ENCODE data around the gene ETHE1. TPM values are rescaled to one million over a fixed set of nuclear protein-coding genes. Genes with fewer than 3 reads are reported as not detected.
A peak's percentile ranks its signal among the peaks of the same experiment; 100 is the strongest.

ETHE1 gene
- total RNA-seq, 4 donors from 2014 or later, result 33.7 to 54.5 (median 41.9) TPM

DNA sequence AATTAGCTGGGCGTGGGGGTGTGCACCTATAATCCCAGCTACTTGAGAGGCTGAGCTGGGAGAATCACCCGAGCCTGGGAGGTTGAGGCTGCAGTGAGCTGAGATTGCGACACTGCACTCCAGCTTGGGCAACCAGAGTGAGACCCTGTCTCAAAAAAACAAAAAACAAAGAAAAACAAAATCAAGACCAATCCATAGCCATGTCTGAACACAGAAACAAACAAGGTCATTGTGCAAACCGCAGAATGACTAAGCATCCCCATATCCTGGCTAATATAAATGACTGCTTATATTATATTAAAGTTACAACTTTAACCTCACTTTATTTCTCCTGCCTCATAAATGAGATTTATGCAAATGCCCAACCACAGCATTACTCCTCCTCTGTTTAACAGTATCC lies 59.3 kb downstream of the ETHE1 start:
- no peak for TF ChIP-seq POLR2A (IDR thresholded peaks at IDR 0.05)
- TF ChIP-seq CTCF (IDR thresholded peaks at IDR 0.05), result no peak
- TF ChIP-seq EP300 (IDR thresholded peaks at IDR 0.05), result no peak
- no peaks in the 10 kb centered on the region for H3K27me3 ChIP-seq
- no peaks in the 10 kb centered on the region for H3K36me3 ChIP-seq
- no peak for DNase-seq (ENCODE audit: low spot score in 2 of 2)
- WGBS, 2 donors, result 57 to 61% methylated on average over 4 of the region's 4 CpGs
- no peak overlapping the region for H3K4me3 ChIP-seq
- peak overlapping the region in 1 of 4 donors; percentile 15 for H3K27ac ChIP-seq
- H3K9me3 ChIP-seq, result no peaks in the 10 kb centered on the region
- H3K4me1 ChIP-seq, result peaks cover 0 to 20% (median 6%) of the 10 kb centered on the region in 4 donors

DNA sequence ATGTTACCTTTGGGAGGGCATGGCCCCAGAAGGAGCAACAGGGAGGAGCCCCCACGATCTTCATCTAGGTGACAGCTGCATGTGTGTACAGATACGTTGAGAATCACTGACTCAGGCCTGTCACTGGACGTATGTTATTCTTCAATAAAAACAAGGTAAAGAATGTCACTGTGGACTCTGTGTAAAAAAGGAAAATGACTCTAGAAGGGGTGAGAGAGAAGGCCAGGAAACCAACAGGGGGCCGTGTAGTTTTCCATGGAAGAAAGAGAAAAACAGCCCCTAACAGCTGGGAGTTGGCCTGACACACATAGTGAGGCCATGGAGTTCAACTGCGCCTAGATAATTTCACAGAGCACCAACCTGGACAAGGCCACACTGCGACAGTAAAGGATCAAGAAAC lies 59.7 kb downstream of the ETHE1 start:
- TF ChIP-seq POLR2A (IDR thresholded peaks at IDR 0.05) (no peak), CTCF (IDR thresholded peaks at IDR 0.05) (no peak), EP300 (IDR thresholded peaks at IDR 0.05) (no peak)
- DNase-seq (ENCODE audit: low spot score in 2 of 2), result no peak
- 73 to 77% methylated on average over 6 of the region's 6 CpGs for WGBS, 2 donors
- Histone ChIP-seq H3K4me3 (no peak overlapping the region), H3K27me3 (no peaks in the 10 kb centered on the region), H3K4me1 (peaks cover 0 to 22% (median 6%) of the 10 kb centered on the region in 4 donors), H3K27ac (no peak overlapping the region), H3K36me3 (no peaks in the 10 kb centered on the region), H3K9me3 (no peaks in the 10 kb centered on the region)

GRCh38 chr19:43466793-43467192 lies 60.2 kb downstream of the ETHE1 start:
- Histone ChIP-seq H3K4me1 (peaks cover 0 to 22% (median 6%) of the 10 kb centered on the region in 4 donors), H3K9me3 (no peaks in the 10 kb centered on the region), H3K27me3 (no peaks in the 10 kb centered on the region), H3K4me3 (no peak overlapping the region), H3K36me3 (no peaks in the 10 kb centered on the region), H3K27ac (no peak overlapping the region)
- 95 to 100% methylated on average over 1 of the region's 1 CpG for WGBS, 2 donors
- TF ChIP-seq CTCF (IDR thresholded peaks at IDR 0.05), result no peak
- TF ChIP-seq EP300 (IDR thresholded peaks at IDR 0.05), result no peak
- no peak for TF ChIP-seq POLR2A (IDR thresholded peaks at IDR 0.05)
- DNase-seq (ENCODE audit: low spot score in 2 of 2), result no peak

GRCh38 chr19:43465468-43466120 lies 61.4 kb downstream of the ETHE1 start, which contains the start of gene LYPD3:
Gene LYPD3, minus strand, starts transcription at chr19:43465608. Its CDS starts 37 bp downstream, at chr19:43465571.
- H3K9me3 ChIP-seq, result no peaks in the 10 kb centered on the region
- peaks cover 0 to 22% (median 6%) of the 10 kb centered on the region in 4 donors for H3K4me1 ChIP-seq
- DNase-seq (ENCODE audit: low spot score in 2 of 2), result no peak
- no peaks in the 10 kb centered on the region for H3K27me3 ChIP-seq
- TF ChIP-seq EP300 (IDR thresholded peaks at IDR 0.05), result no peak
- no peak for TF ChIP-seq POLR2A (IDR thresholded peaks at IDR 0.05)
- TF ChIP-seq CTCF (IDR thresholded peaks at IDR 0.05), result no peak
- peaks cover 0 to 8% (median 0%) of the 10 kb centered on the region in 3 donors for H3K36me3 ChIP-seq
- H3K4me3 ChIP-seq, result peak within 1 kb of the TSS; percentile 50 to 80 (median 64)
- WGBS, 2 donors, result 34 to 37% methylated on average over 23 to 24 of the region's 24 CpGs
- H3K27ac ChIP-seq, result peak within 1 kb of the TSS; percentile 84 to 98 (median 92)

GRCh38 chr19:43464134-43464775 lies 62.7 kb downstream of the ETHE1 start:
- TF ChIP-seq EP300 (IDR thresholded peaks at IDR 0.05) (peak in 1 of 2 donors; percentile 3), CTCF (IDR thresholded peaks at IDR 0.05) (no peak), POLR2A (IDR thresholded peaks at IDR 0.05) (no peak)
- Histone ChIP-seq H3K27me3 (no peaks in the 10 kb centered on the region), H3K36me3 (peaks cover 0 to 8% (median 0%) of the 10 kb centered on the region in 3 donors), H3K9me3 (no peaks in the 10 kb centered on the region), H3K4me1 (peaks cover 0 to 22% (median 6%) of the 10 kb centered on the region in 4 donors), H3K4me3 (peak overlapping the region; percentile 50 to 80 (median 64)), H3K27ac (peak overlapping the region; percentile 84 to 98 (median 92))
- peak; percentile 71 to 84 for DNase-seq (ENCODE audit: low spot score in 2 of 2)
- 10 to 13% methylated on average over 21 to 28 of the region's 33 CpGs for WGBS, 2 donors
